BJ (cell line): ENCODE measurements around the gene TGM1. TPM values are rescaled to one million over a fixed set of nuclear protein-coding genes. Genes with fewer than 3 reads are reported as not detected.

Experiments used
- CTCF ChIA-PET: fragments of 350-600 bp; formaldehyde crosslinking; extraction: SDS; loops from one replicate; lab custom pipeline; 2021; ENCODE audit warnings: antibody characterized with exemption, inconsistent platforms; lab: Yijun Ruan, JAX
- POLR2A ChIA-PET: fragments of 300-600 bp; sonication (Branson Sonifier 250); formaldehyde crosslinking; extraction: SDS; loops from one replicate; lab custom pipeline; 2021; ENCODE audit warnings: antibody characterized with exemption; lab: Charles Lee
- DNase-seq: peaks from one replicate; pipeline ENCODE4 v3.0.0-alpha.2; 2011; ENCODE audit warnings: low read depth
- H3K27me3 ChIP-seq: 2 replicates; pipeline ENCODE4 v1.6.0; 2011; ENCODE audit warnings: low read length; ENCODE audit not compliant: control insufficient read depth, insufficient read depth
- H3K36me3 ChIP-seq: 2 replicates; pipeline ENCODE4 v1.5.1; 2011; ENCODE audit warnings: low read length; ENCODE audit not compliant: control insufficient read depth, insufficient read depth
- H3K4me3 ChIP-seq: 2 replicates; pipeline ENCODE4 v1.5.1; 2011; ENCODE audit warnings: low read depth, mild to moderate bottlenecking, control low read depth, low read length
- polyA plus RNA-seq: library from polyadenylated mRNA; depleted of rRNA; stranded (reverse); fragments of >200 nt; gene quantifications from 2 replicates; pipeline ENCODE4 v1.2.3, GENCODE V29; 2011
- TF ChIP-seq, protein P1 (sequence below): IDR thresholded peaks from 2 replicates; pipeline ENCODE4 v1.5.1; 2011; ENCODE audit warnings: low read depth, mild to moderate bottlenecking, control low read depth, inconsistent platforms, low read length, moderate library complexity; ENCODE audit not compliant: insufficient read depth

The TGM1 gene
- polyA plus RNA-seq, 1 experiment: 2.9 TPM

DNA sequence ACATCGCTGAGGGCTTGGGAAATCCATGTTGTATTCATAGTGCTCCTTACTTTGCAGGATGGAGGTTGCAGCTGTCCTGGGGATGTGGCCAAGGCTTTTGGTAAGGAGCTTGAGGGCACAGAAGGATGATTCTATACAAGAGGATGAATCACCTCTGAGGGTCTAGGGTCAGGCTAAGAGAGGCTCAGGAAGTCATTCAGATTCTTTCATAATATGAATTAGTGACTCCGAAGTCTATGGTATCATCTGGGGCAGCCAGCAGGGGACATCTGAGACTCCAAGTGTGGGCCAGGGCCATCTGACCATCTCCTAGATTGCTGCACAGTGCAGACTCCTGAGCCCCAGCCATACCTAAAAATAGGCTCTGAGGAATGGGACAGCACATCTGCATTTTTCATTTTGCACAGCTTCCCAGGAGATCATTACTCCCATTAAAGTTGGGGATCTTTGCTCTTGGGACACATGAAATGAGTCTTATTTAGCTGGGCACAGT is 25.5 kb downstream of the TGM1 start:
- no peak overlapping the region for H3K4me3 ChIP-seq
- POLR2A ChIA-PET: interaction anchor here (0.5 to 0.6 kb wide), 2 partner anchors 144 to 201 kb away, joined by 3 read pairs; no protein-coding TSS in a partner anchor
- TF ChIP-seq, protein P1, sequence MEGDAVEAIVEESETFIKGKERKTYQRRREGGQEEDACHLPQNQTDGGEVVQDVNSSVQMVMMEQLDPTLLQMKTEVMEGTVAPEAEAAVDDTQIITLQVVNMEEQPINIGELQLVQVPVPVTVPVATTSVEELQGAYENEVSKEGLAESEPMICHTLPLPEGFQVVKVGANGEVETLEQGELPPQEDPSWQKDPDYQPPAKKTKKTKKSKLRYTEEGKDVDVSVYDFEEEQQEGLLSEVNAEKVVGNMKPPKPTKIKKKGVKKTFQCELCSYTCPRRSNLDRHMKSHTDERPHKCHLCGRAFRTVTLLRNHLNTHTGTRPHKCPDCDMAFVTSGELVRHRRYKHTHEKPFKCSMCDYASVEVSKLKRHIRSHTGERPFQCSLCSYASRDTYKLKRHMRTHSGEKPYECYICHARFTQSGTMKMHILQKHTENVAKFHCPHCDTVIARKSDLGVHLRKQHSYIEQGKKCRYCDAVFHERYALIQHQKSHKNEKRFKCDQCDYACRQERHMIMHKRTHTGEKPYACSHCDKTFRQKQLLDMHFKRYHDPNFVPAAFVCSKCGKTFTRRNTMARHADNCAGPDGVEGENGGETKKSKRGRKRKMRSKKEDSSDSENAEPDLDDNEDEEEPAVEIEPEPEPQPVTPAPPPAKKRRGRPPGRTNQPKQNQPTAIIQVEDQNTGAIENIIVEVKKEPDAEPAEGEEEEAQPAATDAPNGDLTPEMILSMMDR: no peak
- CTCF ChIA-PET: interaction anchor here (0.6 to 1.4 kb wide), 7 partner anchors 9 to 93 kb away, joined by 3 to 6 read pairs (median 4); partner anchors contain the start of gene CIDEB
- H3K27me3 ChIP-seq: no peaks in the 10 kb centered on the region
- no peak for DNase-seq
- peaks cover 25% of the 10 kb centered on the region for H3K36me3 ChIP-seq

DNA sequence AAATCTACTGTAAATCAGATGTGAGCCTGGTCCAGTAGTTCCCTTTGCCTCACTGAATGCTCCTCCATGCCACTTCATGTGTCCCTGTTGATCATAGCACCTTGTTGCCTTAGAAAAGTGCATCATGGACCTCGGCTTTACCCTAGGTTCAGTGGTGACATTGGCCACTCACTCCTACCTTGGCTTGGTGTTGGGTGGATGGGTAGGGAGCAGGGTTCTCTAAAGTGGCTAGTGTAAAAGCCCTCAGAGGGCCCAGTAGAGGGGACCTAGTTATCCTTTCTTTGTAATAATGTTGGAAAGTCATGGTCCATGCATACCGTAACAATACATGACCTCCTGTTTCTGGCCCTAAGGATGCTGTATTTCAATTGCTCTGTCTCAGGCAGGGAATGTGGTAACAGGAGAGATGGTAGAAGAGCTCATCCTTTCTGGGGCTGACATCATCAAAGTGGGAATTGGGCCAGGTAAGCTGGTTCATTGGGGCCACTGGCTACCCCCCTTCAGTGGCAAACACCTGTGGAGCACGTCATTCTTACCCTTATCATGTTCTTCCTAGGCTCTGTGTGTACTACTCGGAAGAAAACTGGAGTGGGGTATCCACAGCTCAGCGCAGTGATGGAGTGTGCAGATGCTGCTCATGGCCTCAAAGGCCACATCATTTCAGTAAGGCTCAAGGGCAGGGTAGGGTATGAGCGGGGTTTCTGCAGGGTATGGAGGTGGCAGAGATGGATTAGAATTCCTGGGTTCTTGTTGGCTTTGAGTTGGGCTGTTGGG is 26.1 kb downstream of the TGM1 start:
- no peak for DNase-seq
- ChIA-PET POLR2A (interaction anchor here (0.5 kb wide), 1 partner anchor 202 kb away, joined by 3 read pairs; no protein-coding TSS in a partner anchor), CTCF (interaction anchor here (0.6 to 2.0 kb wide), 8 partner anchors 10 to 94 kb away, joined by 3 to 7 read pairs (median 4); partner anchors contain the start of genes CIDEB and IRF9)
- TF ChIP-seq, protein P1: no peak
- Histone ChIP-seq H3K4me3 (no peak overlapping the region), H3K36me3 (peaks cover 25% of the 10 kb centered on the region), H3K27me3 (no peaks in the 10 kb centered on the region)

DNA sequence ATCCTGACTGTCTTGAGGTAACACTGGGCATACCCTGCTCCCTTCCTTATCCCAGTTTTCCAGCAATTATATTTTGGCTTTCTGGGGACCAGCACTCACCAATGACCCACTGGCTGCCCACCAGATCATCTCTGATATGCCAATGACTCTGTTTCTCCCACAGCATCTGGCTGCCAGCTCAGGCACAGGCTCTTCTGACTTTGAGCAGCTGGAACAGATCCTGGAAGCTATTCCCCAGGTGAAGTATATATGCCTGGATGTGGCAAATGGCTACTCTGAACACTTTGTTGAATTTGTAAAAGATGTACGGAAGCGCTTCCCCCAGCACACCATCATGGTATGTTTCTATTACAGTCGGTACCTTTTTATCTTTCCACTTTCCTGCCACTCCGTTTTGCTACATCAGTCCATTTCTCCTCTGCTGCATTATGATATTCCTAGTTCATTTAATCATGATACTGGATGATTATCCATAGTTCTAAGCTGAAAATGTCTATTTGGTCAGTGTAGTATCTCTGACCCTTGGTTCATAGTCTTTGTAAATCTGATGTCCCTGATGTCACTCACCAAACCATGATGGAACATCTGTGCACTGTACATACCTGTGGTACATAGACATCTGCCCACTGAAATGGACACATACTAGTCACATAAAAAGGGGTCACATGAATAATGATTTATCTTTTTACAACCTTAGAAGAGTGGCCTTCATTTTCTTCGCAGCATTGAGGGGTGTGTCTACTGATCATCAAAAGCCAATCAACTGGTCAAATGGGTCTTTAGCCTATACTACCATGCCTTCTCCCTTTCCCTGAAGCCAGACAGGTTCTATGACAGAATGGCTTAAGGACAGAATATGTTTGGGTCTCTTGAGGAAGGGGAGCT is 26.9 kb downstream of the TGM1 start:
- no peak overlapping the region for H3K4me3 ChIP-seq
- DNase-seq: no peak
- ChIA-PET POLR2A (no interaction called here), CTCF (interaction anchor here (0.6 to 2.0 kb wide), 6 partner anchors 14 to 75 kb away, joined by 3 to 9 read pairs (median 4); partner anchors contain the start of genes CIDEB and IRF9)
- peaks cover 24% of the 10 kb centered on the region for H3K36me3 ChIP-seq
- TF ChIP-seq, protein P1: no peak
- H3K27me3 ChIP-seq: no peaks in the 10 kb centered on the region

DNA sequence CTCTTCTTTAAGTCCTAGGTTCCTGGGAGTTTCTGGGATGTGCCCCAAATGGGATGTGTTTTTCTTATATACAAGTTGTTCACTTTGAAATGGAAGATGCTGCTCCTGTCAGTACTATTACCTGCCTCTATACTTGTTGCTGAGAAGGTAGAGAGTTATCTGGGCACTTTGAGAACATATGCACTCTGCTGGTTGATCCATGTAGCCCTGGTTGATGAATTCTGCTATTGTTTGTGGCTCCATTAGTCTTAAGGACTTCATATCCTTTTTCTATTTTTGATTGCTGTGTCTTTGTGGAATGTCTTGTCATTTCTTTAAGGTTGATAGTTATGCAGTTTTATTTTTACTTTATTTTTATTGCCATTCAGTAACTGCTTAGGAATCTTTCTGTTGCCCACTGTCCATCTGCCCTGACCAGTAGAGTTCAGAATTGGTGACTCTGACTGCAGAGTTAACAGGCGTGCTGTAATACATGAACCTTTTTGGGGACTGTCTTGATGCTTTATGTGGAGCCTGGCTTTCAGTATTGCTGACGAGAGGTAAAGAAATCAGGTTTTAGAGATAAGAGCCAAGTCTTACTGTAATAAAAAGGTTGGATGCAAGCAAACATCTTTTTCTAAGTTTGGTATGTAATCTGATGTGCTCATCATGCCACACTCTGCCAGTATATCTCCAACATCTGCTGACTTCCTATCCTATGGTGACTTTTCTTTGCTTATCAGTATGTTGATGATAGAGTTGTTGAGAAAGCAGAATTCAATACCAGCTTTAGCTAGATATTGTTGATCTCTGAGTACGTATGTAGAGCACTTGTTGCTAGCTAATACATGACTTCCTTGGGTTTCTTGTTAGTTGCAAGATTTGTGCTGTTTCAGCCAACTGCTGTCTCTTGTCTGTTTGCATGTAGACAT is 28.6 kb downstream of the TGM1 start:
- Histone ChIP-seq H3K36me3 (peaks cover 10% of the 10 kb centered on the region), H3K4me3 (no peak overlapping the region), H3K27me3 (no peaks in the 10 kb centered on the region)
- no peak for DNase-seq
- TF ChIP-seq, protein P1: no peak
- ChIA-PET CTCF (interaction anchor here (0.8 to 2.0 kb wide), 7 partner anchors 8 to 74 kb away, joined by 3 to 15 read pairs (median 7); partner anchors contain the start of genes CIDEB, IRF9 and TINF2), POLR2A (no interaction called here)
